Measurements from ENCODE around the gene PI4KA. TPM values are rescaled to one million over a fixed set of nuclear protein-coding genes. Genes with fewer than 3 reads are reported as not detected.

The PI4KA gene
- total and polyA plus RNA-seq, 2 experiments from 2014 or later: 83.7 to 85.2 TPM

DNA sequence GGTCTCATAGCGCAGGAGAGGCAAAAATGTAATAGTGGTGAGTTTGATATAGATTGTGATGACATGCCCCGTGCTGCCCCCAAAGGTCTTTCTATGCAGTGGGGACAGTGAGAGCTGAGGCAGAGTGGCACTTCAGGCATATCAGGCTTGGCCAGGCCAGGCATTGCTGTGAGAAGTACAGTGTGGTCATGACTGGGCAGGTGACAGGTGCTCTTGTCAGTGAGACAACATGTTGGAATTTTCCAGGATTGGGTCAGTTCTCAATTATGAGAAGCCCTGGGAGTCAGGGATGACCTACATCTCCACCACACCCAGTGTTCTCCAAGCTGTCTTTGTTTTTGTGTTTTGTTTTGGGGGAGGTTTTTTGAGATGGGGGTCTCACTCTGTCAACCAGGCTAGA lies 3.9 kb upstream of the PI4KA start:
- H3K4me3 ChIP-seq: no peak overlapping the region
- peaks cover 17% of the 10 kb centered on the region for H3K4me1 ChIP-seq (ENCODE audit: low read depth)
- no peak for DNase-seq (ENCODE audit: low read depth in 1 of 2, low spot score in 1 of 2)
- H3K9me3 ChIP-seq (ENCODE audit: low read depth): no peaks in the 10 kb centered on the region
- H3K27ac ChIP-seq: no peak overlapping the region
- TF ChIP-seq, protein P1, sequence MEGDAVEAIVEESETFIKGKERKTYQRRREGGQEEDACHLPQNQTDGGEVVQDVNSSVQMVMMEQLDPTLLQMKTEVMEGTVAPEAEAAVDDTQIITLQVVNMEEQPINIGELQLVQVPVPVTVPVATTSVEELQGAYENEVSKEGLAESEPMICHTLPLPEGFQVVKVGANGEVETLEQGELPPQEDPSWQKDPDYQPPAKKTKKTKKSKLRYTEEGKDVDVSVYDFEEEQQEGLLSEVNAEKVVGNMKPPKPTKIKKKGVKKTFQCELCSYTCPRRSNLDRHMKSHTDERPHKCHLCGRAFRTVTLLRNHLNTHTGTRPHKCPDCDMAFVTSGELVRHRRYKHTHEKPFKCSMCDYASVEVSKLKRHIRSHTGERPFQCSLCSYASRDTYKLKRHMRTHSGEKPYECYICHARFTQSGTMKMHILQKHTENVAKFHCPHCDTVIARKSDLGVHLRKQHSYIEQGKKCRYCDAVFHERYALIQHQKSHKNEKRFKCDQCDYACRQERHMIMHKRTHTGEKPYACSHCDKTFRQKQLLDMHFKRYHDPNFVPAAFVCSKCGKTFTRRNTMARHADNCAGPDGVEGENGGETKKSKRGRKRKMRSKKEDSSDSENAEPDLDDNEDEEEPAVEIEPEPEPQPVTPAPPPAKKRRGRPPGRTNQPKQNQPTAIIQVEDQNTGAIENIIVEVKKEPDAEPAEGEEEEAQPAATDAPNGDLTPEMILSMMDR (IDR thresholded peaks at IDR 0.05; ENCODE audit: low read depth, low read length): no peak
- H3K36me3 ChIP-seq: no peaks in the 10 kb centered on the region
- H3K27me3 ChIP-seq: no peaks in the 10 kb centered on the region

DNA sequence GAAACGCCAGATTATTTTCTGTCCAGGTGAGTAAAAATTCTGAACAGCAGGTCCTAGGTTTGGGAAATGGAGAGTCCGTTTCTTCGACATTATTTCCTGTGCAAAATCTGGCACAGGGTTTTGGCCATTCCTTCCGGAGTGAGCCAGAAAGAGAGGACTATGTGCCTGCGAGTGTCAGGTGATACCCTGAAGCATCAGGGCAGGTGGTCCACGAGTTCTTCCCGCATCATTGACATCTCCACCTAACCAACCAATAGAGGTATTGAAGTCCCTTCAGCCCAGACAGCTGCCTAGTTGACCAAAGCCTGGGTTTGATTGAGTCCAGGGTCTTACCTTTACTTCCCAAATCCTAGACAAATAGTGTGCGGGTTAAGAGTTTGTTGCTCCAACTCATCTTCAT lies 1.0 kb upstream of the PI4KA start:
- no peak for DNase-seq (ENCODE audit: low read depth in 1 of 2, low spot score in 1 of 2)
- H3K36me3 ChIP-seq: no peaks in the 10 kb centered on the region
- no peaks in the 10 kb centered on the region for H3K27me3 ChIP-seq
- peak overlapping the region; percentile 68 for H3K4me3 ChIP-seq
- no peak overlapping the region for H3K27ac ChIP-seq
- no peaks in the 10 kb centered on the region for H3K9me3 ChIP-seq (ENCODE audit: low read depth)
- TF ChIP-seq, protein P1 (IDR thresholded peaks at IDR 0.05; ENCODE audit: low read depth, low read length): no peak
- peaks cover 19% of the 10 kb centered on the region for H3K4me1 ChIP-seq (ENCODE audit: low read depth)

DNA sequence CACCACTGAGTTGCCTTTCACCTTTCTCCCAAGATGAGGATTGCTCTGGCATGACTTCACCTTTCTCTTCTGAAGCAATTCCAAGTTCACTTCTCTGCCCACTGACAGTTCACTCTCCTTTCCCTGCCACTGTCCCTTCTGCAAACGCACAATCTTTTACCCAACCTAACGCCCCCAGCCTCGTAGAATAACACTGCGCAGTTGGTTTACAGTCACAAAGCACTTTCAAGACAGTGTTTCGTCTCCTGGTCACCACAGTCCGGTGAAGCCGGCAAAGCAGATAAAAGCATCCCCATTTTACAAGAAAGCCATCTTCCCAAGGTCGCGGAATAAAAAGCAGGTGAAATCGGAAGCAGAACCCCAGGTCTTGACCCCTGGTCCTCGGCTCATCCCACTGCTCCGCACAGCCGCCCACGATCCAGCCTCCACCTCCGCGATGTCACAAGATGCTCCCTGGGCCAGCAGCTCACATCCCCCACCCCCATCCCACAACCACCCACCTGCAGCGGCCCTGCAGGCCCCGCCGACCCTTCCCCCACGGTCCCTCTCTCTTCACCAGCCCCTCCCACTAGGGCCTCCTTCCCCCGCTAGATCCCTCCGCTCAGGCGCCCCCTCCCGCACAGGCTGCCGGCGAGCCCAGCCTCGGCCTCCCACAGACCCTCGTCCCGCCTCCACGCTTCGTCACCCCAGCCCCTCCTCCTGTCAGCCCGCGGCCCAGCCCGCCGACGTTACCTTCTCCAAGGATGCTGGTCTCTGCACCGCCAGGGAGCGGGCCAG lies 585 bp downstream of the PI4KA start:
- Histone ChIP-seq H3K36me3 (no peaks in the 10 kb centered on the region), H3K27me3 (no peaks in the 10 kb centered on the region), H3K27ac (peak overlapping the region; percentile 84), H3K9me3 (ENCODE audit: low read depth) (no peaks in the 10 kb centered on the region), H3K4me3 (peak overlapping the region; percentile 68), H3K4me1 (ENCODE audit: low read depth) (peaks cover 19% of the 10 kb centered on the region)
- TF ChIP-seq, protein P1 (IDR thresholded peaks at IDR 0.05; ENCODE audit: low read depth, low read length): no peak
- DNase-seq (ENCODE audit: low read depth in 1 of 2, low spot score in 1 of 2): peak; percentile 92 to 93

DNA sequence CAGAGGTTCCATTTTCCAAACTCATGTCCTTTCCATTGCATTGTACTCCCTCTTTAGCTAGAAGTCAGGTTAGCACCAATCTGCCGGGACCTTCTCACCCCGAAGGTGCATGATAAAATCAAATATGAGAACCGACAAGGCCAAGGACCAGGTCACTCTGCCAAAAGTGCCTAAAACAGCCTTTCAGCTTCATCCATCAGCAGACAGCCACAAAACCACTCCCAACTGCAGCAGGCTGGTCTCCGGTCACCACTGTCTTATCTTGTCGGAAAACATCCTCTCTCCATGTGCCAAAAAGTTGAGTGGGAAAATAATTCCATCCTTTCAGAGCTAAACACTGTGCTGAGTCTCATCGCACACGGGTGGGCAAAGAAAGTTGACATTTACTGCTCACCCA lies 1.4 kb downstream of the PI4KA start:
- Histone ChIP-seq H3K27me3 (no peaks in the 10 kb centered on the region), H3K27ac (peak overlapping the region; percentile 84), H3K9me3 (ENCODE audit: low read depth) (no peaks in the 10 kb centered on the region), H3K4me3 (peak overlapping the region; percentile 68), H3K4me1 (ENCODE audit: low read depth) (peaks cover 19% of the 10 kb centered on the region), H3K36me3 (no peaks in the 10 kb centered on the region)
- TF ChIP-seq, protein P1 (IDR thresholded peaks at IDR 0.05; ENCODE audit: low read depth, low read length): no peak
- no peak for DNase-seq (ENCODE audit: low read depth in 1 of 2, low spot score in 1 of 2)

DNA sequence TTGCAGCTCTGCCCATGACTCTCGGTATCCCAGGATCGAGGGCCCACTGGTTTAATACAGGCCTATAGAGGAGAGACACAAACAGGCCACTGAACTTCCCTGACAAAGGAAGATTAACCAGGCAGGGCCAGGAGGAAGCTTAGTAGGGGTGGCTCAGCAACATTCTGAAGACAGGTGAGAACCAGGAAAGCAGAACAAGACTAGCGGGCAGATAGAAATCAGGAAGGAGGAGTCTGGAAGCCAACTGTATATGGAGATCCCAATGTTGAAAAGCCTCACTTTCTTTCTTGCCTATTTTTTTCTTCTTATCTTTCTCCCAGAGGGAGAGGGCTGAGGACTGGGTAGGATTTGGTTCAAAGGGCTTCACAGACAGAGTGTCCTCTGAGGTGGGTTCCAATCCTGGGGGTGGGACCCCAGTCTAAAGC lies 5.4 kb downstream of the PI4KA start:
- H3K27me3 ChIP-seq: no peaks in the 10 kb centered on the region
- no peaks in the 10 kb centered on the region for H3K36me3 ChIP-seq
- no peaks in the 10 kb centered on the region for H3K9me3 ChIP-seq (ENCODE audit: low read depth)
- H3K4me3 ChIP-seq: no peak overlapping the region
- H3K27ac ChIP-seq: no peak overlapping the region
- H3K4me1 ChIP-seq (ENCODE audit: low read depth): peaks cover 11% of the 10 kb centered on the region
- TF ChIP-seq, protein P1 (IDR thresholded peaks at IDR 0.05; ENCODE audit: low read depth, low read length): no peak
- no peak for DNase-seq (ENCODE audit: low read depth in 1 of 2, low spot score in 1 of 2)

Data from cardiac muscle cell (in vitro differentiated cells and primary cell).